Activated T-helper 1 cell treated with anti-CD3 and anti-CD28 coated beads, Interleukin-2, amount 50 U/mL, for 16 hours (primary cell): ENCODE results near the gene CDR2.
A peak's percentile ranks its signal among the peaks of the same experiment; 100 is the strongest.
"Not testable (repeated sequence)": the region's sequence is repeated elsewhere in the genome, so short reads cannot be mapped to it uniquely, and the experiment has no call there.

ENCODE experiments used
- DNase-seq, 2 donors: peaks; one replicate each; pipeline ENCODE4 v3.0.0-alpha.2; 2020; ENCODE audit warnings: low read depth in 1 of 2, low spot score in 1 of 2

Gene CDR2

DNA sequence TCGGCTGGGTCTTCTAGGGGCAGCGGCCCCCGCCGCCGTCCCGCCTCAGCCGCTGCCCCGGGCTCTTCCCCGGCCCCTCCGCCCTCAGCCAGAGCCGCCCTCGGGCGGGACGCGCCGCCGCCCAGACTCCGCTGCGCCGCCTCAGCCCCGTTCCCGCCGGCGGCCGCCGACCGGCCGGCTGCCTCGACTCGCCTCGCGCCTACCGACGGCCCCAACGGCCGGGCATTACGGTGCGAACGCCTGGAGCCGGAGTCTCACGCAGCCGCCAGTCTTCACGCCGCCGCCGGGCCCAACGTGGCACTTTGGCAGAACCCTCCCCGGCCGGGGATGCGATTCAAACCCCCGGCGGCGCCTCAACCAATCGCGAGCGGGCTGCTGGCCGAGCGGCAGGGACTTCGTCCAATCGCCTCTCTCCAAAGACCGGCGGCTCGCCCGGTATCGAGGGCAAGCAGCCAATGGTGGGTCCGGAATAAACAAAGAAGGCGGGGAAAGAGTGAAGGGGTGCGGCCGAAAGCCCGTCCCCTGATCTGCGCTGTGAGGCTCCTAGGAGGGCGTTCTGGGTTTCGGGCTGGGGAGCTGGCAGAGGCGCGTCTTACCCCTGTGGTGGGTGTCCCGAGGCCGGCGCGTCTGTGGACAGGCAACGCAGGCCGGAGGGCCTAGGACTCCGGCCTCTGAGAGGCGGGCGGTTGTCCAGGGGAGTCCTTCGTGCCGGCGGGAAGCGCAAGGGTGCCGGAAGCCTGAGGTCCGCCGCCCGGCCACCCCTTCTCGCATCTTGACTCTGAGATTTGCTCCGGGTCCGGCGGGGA is at the start of gene CDR2:
TSS of gene CDR2 (minus strand) at position 309 of the 806 bp plus-strand sequence. CDS start 310 bp downstream, outside the sequence.
- DNase-seq, result peak; percentile 96 to 97

DNA sequence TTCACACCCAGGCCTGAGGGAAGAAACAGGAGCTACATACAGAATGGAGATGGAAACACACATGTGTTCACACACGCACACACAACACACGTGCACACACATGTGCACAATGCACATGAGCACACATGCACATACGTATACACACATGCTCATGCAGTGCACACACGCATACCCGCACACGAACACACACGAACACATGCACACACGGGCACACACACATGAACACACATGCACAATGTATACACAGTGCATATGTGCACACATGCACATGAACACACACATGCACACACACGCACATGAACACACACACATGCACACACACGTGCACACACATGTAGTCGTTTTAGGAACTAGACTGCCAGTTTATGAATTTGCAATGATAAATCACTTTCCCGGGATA is 49.3 kb upstream of the CDR2 start:
- DNase-seq, result no peak

DNA sequence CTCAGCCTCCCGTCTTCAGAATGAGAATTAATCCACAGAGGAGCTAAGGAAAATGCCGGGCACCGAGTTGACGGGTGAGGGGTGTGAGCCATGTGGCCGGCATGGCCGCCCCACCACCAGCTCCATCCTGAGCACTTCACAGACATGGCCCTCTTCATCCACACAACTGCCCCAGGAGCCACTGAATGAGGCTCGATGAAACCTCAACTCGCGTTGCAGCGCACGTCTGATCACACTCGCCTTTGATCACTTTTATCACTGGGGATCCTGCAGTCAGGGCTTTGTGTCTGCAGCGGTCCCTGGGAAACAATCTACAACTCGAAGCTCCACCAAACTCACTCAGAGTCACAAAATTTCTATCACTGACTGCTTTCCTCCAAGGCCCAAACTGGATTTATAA is 46.7 kb upstream of the CDR2 start:
- DNase-seq, result no peak

DNA sequence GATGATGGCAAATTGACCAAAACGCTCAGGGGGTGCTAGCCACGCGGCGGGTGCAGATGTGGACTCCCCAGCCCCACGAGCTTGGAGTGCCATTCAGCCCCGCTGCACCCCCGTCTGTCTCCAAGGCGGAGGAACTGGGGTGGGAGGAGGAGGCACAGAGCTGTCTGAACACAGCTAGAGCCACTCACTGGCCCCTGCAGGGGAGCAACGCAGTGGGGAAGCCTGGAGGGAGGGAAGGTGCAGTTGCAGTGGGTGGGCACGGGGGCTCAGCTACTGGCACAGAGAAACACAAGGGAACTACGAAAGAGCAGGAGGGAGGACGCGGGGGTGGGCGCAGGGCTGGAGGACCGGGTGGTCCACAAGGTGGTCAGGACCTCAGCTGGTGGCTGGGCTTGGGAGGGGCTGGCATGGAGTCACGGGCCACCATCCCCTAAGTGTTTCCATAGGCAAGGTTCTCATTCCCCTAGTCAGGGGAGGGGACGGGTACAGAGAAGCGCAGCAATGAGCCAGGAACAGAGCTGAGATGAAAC is 46.3 kb upstream of the CDR2 start:
- no peak for DNase-seq

DNA sequence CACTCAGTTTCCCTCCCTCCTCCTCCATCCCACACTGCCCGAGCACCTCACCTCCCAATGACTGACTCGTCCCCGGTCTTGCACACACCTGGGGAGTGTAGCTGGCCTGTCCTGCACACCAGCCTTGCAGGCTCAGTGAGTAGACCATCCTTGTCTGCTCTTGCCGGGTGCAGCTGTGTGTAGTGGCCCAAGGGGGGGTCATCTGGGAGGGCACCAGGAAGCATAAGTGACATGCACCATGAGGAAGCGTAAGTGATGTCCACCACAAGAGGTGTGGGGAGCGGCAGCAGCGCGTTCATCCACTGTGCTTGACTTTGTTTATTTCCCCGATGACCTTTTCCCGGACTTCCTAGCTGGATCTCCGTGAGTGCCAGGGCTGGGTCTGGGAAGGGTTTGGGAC is 45.5 kb upstream of the CDR2 start:
- DNase-seq, result no peak

DNA sequence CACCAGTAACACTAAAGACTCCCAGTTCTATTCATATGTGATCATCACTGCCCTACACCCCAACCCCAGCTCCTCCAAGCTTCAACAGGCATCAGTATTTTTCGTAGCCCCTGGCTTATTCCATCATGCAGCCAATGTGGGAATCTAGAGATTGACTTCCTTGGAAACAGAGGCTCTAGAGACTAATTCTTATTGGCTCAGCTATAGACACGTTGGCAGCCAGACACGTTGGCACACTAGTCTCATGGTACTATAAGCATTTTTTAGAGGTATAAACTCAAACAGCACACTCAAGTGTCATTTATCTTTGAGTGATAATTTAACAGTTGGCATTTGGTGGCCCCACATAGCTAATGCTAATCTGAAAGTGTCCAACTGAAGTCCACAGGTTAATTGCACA is 44.4 kb upstream of the CDR2 start:
- DNase-seq, result no peak

DNA sequence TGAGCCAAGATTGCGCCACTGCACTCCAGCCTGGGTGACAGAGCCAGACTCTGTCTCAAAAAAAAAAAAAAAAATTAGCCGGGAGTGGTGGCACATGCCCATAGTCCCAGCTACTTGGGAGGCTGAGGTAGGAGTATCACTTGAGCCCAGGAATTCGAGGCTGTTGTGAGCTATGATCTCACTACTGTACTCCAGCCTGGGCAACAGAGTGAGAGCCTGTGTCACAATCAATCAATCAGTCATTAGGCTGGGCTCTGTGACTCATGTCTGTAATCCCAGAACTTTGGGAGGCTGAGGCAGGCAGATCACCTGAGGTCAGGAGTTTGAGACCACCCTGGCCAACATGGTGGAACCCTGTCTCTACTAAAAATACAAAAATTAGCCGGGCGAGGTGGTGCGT is 43.4 kb upstream of the CDR2 start:
- DNase-seq, result not testable (repeated sequence)

DNA sequence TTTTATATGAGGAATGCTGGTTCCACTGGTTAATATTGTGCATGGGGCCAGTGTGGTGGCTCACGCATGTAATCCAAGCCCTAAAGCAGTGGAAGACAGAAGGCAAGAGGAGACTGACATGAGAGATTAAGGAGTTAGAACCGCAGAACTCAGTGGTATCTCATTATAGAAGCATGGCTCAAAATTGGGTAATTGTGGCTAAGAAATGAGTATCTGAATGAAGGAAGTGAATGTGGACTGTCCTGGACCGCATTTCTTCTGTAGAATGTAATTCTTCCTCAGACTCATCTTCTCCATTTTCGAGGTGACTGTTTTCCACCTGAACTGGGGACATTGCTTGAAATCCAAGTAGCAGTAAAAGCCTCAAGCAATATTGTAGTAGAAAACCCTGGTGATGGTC is 42.6 kb upstream of the CDR2 start:
- no peak for DNase-seq

DNA sequence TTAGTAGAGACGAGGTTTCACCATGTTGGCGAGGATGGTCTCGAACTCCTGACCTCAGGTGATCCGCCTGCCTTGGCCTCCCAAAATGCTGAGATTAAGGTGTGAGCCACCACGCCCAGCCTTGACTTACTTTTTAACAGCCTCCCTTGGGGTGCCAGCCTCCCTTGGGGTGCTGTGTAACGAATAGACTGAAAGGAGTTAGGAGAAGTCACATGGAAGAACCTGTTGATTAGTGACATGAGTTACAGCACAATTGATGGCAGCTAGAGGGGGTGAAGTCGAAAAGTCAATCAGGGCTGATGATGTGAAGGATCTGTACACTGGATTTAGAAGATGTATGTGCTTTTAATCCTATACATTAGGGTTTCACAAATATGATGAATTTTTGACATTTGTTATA is 39.4 kb upstream of the CDR2 start:
- no peak for DNase-seq

DNA sequence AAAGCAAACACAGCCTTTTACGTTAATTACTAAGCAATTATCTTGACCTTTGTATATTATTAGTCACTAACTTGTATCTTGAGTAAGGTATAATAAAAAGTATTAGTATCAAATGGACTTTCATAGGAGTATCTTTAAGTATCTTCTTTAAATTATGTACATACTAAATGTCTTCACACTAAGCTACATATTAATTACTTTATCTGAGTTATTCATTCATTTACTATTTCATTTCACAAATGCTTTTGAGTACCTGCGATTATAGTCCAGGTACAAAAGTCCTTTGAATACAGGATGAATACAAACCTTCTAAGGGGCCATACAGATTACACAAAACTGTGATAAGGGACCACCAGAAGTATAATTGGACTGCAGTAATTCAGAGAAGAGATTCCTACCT is 33.1 kb upstream of the CDR2 start:
- no peak for DNase-seq

DNA sequence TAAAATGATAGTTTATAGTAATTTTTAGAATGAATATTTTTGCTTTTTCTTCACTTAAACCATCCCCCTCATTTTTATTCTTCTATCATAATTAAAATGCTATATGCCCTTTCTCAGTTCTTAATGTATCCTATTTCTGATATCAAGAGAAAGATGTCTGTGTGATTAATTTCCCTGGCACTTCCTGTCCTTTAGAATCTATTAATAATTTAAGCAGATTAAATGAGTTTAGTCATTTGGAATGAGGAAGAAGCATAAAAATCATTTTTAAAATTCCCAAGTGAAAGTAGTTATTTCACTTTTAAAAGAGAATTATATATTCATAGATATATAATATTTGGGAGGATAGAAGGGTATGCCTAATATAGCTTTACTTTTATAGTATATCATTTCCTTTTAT is 27.8 kb upstream of the CDR2 start:
- DNase-seq, result no peak

DNA sequence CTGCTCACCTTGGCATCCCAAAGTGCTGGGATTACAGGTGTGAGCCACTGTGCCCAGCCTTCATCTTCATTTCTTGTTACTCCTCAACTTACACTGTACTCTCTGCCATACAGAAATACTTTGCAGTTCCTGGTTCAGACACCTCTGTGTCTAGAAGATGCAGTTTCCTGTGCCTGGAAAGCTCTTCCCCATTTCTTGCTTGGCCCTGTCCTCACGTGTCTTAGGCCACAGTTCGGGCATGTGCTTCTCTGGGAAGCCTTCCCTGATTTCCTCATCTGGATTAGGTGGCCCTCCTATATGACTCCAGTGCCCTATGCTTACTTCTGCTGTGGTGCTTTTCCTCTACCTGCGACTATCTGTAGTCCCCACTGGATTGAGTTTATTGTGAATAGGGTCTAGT is 26.5 kb upstream of the CDR2 start:
- no peak for DNase-seq

DNA sequence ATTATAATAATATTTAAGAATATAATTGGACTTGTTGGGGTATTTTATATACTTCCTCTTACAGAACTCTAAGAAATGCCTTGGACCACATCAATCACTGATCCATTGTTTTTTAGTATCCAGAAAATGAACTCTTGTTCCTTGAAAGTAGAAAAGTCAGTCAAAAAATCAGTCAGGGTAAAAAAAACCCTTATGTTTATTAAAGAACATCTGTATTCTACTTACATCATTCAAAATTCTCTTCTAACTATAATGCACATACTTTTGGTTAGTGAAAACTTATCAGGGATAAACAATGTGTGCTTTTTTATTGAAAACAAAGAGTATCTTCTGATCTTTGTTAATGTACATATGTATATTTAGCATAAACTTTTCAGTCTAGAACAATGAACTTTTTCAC is 23.5 kb upstream of the CDR2 start:
- DNase-seq, result no peak

DNA sequence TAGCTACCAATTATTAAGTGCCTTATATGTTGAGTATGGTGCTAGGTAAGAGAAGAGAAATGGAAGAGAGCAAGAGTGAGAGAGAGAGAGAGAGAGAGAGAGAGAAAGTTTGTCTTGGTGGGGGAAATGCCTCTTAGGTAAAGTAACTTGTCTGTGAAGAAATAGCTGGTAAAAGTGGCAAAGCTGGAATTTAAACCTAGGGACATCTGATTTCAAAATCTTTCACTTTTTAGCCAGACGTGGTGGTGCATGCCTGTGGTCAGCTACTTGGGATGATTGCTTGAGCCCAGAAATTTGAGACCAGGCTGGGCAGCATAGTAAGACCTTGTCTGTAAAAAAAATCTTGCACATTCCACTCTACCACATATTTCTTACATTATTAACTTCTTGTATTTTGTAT is 23.0 kb upstream of the CDR2 start:
- DNase-seq, result no peak

DNA sequence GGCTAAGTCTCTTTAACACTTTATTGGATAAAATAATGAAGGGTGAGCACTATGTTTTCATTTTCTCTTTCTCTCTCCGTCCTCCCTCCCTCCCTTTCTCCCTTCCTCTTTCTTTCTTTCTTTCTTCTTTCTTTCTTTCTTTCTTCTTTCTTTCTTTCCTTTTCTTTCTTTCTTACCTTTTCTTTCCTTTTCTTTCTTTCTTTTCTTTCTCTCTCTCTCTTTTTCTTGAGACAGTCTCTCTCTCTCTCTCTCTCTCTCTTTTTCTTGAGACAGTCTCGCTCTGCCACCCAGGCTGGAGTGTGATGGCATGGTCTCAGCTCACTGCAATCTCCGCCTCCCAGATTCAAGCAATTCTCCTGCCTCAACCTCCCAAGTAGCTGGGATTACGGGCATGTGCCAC is 21.5 kb upstream of the CDR2 start:
- DNase-seq, result no peak

DNA sequence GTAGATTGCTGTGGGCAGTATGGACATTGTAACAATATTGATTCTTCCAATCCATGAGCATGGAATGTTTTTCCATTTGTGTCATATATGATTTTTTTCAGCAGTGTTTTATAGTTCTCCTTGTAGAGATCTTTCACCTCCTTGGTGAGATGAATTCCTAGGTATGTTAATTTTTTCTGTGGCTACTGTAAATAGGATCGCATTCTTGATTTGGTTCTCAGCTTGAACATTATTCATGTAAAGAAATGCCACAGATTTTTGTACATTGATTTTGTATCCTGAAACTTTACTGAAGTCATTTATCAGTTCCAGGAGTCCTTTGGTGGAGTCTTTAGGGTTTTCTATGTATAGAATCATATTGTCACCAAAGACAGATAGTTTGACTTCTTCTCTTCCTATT is 19.7 kb upstream of the CDR2 start:
- no peak for DNase-seq

DNA sequence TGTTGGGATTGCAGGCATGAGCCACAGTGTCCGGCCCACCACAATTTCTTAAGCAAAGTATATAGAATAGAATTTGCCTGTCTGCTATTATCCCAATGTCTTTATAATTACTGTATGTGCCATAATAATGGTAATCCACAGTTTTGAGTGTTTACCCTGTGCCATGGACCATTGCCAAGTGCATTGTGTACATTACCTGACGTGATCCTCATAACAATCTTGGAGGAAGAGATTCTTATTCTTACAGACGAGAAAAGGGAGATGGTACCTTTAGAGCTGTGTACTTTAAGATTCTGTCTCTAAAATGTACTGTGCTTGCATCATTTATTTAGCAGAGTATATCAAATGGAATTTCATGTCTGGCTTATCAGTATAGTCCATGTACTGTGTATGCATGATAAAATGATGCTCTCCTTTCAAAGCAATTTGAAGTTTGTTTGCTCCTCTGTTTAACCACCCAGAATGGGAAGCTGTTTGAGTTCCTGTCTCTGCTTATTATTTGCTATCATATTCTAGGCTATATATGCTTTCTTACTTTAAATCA is 13.8 kb upstream of the CDR2 start:
- DNase-seq, result no peak

DNA sequence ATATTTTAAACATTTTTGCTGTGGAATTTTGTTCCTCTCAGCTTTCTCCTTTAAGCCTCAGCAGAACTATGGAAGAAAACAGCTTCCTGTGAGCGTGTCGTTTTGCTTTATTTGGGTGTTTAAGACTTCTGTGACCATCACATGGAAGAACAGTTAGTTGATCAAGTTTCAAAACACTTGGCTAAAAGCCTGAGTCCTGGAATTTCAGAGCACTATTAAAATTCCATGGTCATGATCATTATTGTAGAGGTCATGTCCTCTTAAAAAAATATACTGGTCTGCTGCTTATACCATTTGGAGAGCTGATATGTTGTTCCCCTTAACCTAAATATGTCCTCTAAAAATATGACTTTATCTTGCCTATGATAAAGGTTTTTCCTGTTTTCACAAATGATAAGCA is 12.6 kb upstream of the CDR2 start:
- no peak for DNase-seq

DNA sequence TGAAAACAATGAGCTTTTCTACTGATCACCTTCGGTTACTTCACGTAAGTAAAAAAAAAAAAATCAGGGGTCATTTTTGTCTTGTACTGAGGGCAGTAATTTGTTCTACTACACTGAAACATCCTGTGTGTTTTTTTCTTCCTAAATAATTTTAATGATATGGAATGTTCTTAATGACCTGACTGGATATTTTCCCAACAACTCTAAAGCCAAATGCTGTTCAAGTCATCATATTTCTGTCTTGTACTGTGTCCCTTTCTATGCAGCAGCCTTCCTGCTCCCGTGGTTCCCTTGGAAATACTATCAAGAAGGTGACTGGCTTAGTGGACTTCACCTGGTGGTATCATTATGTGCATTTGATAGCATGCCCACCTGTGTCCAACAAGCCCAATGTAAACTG is 10.8 kb upstream of the CDR2 start:
- no peak for DNase-seq

DNA sequence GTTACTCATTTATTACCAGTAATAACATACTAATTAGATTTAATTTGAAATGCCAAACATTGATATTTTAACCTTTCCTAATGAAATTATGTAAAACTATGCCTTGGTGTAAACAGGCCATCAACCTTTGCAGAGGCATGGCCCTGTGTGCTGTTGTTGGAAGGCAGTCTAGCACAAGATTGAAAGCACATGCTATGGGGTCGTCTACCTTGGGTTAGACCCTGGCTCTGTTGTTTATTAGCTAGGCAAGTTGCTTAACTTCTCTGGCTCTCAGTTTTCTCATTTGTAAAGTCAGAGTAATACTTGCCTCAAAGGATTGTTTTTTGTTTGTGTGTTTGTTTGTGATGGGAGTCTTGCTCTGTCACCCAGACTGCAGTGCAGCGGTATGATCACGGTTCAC is 9.4 kb upstream of the CDR2 start:
- DNase-seq, result no peak

DNA sequence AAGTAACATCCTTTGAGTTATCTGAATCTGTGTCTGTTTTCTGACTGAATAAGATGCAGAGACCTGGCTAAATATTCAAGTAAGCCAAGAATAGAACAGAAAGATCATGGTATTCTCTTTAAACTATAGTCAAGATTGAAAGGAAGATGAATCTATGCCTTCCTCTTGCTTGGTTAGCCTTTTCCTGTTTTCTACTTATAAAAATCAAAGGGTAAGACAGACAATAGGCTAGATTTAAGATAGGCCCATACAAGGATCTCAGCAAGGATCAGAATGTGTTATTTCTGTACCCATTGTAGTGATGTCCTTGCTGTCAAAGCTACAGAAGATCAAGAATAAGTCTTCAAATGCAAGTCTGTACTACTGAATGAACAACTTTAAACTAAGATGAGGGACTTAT is 7.0 kb upstream of the CDR2 start:
- no peak for DNase-seq

DNA sequence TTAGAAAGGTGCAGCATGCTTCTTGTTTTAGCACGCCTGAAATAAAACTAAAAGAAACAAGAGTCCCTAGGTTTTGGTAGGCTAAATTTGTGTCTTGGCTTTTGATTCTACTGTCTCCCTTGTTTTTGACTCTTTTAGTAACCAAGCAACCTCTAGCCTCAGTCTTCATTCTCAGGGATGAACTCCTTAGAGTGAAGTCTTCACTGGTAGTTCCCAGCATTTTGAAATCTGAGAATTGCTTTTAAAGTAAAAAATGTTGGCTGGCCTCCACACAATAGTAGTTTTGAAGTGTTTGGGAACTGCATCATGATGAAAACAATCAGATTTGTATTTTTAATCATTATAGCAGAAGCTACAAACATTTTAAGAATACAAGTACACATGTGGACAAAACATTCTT is 6.1 kb upstream of the CDR2 start:
- DNase-seq, result no peak

DNA sequence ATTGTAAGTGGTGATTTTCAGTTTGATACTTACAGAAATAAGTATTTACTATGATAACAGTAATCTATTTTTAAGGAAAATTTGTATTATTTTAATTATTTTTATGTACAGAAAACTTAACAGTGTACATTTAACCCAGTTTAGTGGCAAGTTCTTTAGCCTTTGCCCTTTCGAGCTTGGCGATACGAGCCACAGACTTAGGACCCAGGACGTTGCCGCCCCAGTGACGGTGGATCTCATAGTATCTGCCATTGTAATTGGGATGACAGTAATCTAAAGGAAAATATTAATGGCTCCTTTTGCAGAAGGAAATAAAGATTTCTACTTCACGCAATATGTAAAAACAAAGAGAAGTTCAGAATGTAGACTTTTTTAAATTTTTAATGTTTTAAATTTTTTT is 5.2 kb upstream of the CDR2 start:
- no peak for DNase-seq
